ENCODE data around the gene WDCP.

WDCP gene

DNA sequence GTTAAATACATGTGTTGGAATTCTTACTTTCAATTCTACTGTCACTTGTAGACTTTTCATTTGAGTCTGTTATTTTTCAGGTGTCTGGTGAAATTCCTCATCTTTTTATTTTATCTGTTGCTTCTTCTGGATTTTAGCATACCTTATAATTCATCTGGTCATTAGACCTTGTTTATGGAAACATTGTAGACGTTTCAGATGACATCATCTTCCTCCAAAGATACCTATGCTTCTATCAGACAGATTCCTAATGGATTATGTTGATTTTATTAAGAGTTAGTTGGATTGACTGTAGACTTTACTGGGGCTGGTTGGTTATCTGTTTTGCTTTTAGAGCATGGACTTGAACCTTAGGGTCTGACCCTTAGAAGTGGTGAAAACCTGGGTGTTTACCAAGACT is 52.6 kb downstream of the WDCP start:
- H3K27me3 ChIP-seq (ENCODE audit: control insufficient read depth, low read length) = no peaks in the 10 kb centered on the region
- H3K4me3 ChIP-seq (ENCODE audit: low read length) = no peak overlapping the region
- no peaks in the 10 kb centered on the region; the same call in 1 of the 2 replicates for H4K20me1 ChIP-seq (ENCODE audit: control insufficient read depth, insufficient read depth, low read depth, low read length)
- H3F3A ChIP-seq (ENCODE audit: control insufficient read depth, insufficient read depth) = no peaks in the 10 kb centered on the region
- H3K9me3 ChIP-seq (ENCODE audit: control insufficient read depth, insufficient read depth, low read length) = no peaks in the 10 kb centered on the region
- H3K79me2 ChIP-seq (ENCODE audit: control insufficient read depth, low read length) = no peaks in the 10 kb centered on the region
- no peaks in the 10 kb centered on the region for H3K4me1 ChIP-seq (ENCODE audit: control insufficient read depth, low read length)
- no peak for TF ChIP-seq EZH2phosphoT487 (IDR thresholded peaks at IDR 0.05; ENCODE audit: borderline replicate concordance, low read length)
- TF ChIP-seq, protein P1, sequence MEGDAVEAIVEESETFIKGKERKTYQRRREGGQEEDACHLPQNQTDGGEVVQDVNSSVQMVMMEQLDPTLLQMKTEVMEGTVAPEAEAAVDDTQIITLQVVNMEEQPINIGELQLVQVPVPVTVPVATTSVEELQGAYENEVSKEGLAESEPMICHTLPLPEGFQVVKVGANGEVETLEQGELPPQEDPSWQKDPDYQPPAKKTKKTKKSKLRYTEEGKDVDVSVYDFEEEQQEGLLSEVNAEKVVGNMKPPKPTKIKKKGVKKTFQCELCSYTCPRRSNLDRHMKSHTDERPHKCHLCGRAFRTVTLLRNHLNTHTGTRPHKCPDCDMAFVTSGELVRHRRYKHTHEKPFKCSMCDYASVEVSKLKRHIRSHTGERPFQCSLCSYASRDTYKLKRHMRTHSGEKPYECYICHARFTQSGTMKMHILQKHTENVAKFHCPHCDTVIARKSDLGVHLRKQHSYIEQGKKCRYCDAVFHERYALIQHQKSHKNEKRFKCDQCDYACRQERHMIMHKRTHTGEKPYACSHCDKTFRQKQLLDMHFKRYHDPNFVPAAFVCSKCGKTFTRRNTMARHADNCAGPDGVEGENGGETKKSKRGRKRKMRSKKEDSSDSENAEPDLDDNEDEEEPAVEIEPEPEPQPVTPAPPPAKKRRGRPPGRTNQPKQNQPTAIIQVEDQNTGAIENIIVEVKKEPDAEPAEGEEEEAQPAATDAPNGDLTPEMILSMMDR (IDR thresholded peaks at IDR 0.05; ENCODE audit: low read depth, low read length, poor library complexity, severe bottlenecking) = no peak
- H3K9me2 ChIP-seq (replicated peaks; ENCODE audit: control insufficient read depth, low read length) = no peaks in the 10 kb centered on the region
- H3K4me2 ChIP-seq (ENCODE audit: low read length) = no peak overlapping the region
- no peaks in the 10 kb centered on the region for H3K36me3 ChIP-seq (ENCODE audit: control insufficient read depth, low read length)
- no peak overlapping the region for H3K27ac ChIP-seq (ENCODE audit: low read depth, low read length)

- no peaks in the 10 kb centered on the region for H3F3A ChIP-seq (ENCODE audit: control insufficient read depth, insufficient read depth)
These were observed 53.4 kb downstream of the WDCP start for GRCh38 chr2:23993736-23994269.

DNA sequence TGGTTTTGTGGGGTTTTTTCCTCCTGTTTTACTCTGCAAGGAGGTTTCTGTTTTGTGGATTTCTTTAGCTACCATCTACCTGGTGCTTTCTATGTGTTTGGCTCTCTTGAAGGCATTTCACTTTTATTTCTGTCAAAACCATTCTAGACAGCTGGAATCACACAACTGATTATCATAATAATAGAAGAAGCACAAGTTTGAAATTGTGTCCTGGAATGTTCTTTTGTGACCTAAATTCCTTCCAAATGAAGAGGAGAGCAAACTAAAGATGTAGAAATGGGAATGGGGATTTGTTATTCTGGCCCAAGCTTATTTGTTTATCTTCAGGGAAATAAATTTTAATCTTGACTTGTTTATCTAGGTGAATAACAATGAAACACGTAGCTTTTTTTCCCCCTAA is 54.3 kb downstream of the WDCP start:
- no peak overlapping the region for H3K4me2 ChIP-seq (ENCODE audit: low read length)
- H3K9me3 ChIP-seq (ENCODE audit: control insufficient read depth, insufficient read depth, low read length) = no peaks in the 10 kb centered on the region
- H3K4me3 ChIP-seq (ENCODE audit: low read length) = no peak overlapping the region

More at GRCh38 chr2:23993736-23994269, 53.4 kb downstream of the WDCP start:
- Histone ChIP-seq H3K36me3 (ENCODE audit: control insufficient read depth, low read length) (no peaks in the 10 kb centered on the region), H3K9me2 (replicated peaks; ENCODE audit: control insufficient read depth, low read length) (no peaks in the 10 kb centered on the region), H3K27ac (ENCODE audit: low read depth, low read length) (no peak overlapping the region), H3K27me3 (ENCODE audit: control insufficient read depth, low read length) (no peaks in the 10 kb centered on the region), H3K9me3 (ENCODE audit: control insufficient read depth, insufficient read depth, low read length) (no peaks in the 10 kb centered on the region), H3K4me2 (ENCODE audit: low read length) (no peak overlapping the region), H3K4me3 (ENCODE audit: low read length) (no peak overlapping the region), H4K20me1 (ENCODE audit: control insufficient read depth, insufficient read depth, low read depth, low read length) (no peaks in the 10 kb centered on the region; the same call in 1 of the 2 replicates), H3K4me1 (ENCODE audit: control insufficient read depth, low read length) (no peaks in the 10 kb centered on the region), H3K79me2 (ENCODE audit: control insufficient read depth, low read length) (no peaks in the 10 kb centered on the region)
- TF ChIP-seq, protein P1 (IDR thresholded peaks at IDR 0.05; ENCODE audit: low read depth, low read length, poor library complexity, severe bottlenecking) = no peak
- TF ChIP-seq EZH2phosphoT487 (IDR thresholded peaks at IDR 0.05; ENCODE audit: borderline replicate concordance, low read length) = no peak

More for the DNA sequence above, 54.3 kb downstream of the WDCP start:
- TF ChIP-seq, protein P1 (IDR thresholded peaks at IDR 0.05; ENCODE audit: low read depth, low read length, poor library complexity, severe bottlenecking) = no peak
- TF ChIP-seq EZH2phosphoT487 (IDR thresholded peaks at IDR 0.05; ENCODE audit: borderline replicate concordance, low read length) = no peak
- H3K27me3 ChIP-seq (ENCODE audit: control insufficient read depth, low read length) = no peaks in the 10 kb centered on the region
- H3K4me1 ChIP-seq (ENCODE audit: control insufficient read depth, low read length) = peaks cover 4% of the 10 kb centered on the region
- H3K27ac ChIP-seq (ENCODE audit: low read depth, low read length) = no peak overlapping the region
- H3K36me3 ChIP-seq (ENCODE audit: control insufficient read depth, low read length) = no peaks in the 10 kb centered on the region
- no peaks in the 10 kb centered on the region for H3K79me2 ChIP-seq (ENCODE audit: control insufficient read depth, low read length)
- no peaks in the 10 kb centered on the region; the same call in 1 of the 2 replicates for H4K20me1 ChIP-seq (ENCODE audit: control insufficient read depth, insufficient read depth, low read depth, low read length)
- 0 out of 2 replicates have a peak, but pooled peaks cover 3% of the 10 kb centered on the region for H3F3A ChIP-seq (ENCODE audit: control insufficient read depth, insufficient read depth)
- no peaks in the 10 kb centered on the region for H3K9me2 ChIP-seq (replicated peaks; ENCODE audit: control insufficient read depth, low read length)

All from DOHH2 (cell line).